Effector memory CD8-positive, alpha-beta T cell (primary cell): ENCODE data around the gene CDHR4.
"Not testable (repeated sequence)": the region's sequence is repeated elsewhere in the genome, so short reads cannot be mapped to it uniquely, and the experiment has no call there.

ENCODE experiments used
- ATAC-seq: fragments of 150-1000 bp; cut with Tn5 transposase; replicated peaks from 2 replicates; pipeline ENCODE4 v1.10.0; 2021; ENCODE audit warnings: mild to moderate bottlenecking, moderate library complexity
- DNase-seq, 3 experiments: peaks; one replicate each; pipeline ENCODE4 v3.0.0; 2021
- H3K27ac Mint-ChIP-seq, 2 donors: one replicate each; pipeline ENCODE4 v1.8.0; 2022; ENCODE audit warnings: mild to moderate bottlenecking in 2 of 2, mixed read lengths in 2 of 2, moderate library complexity in 2 of 2
- H3K27me3 Mint-ChIP-seq, 2 donors: one replicate each; pipeline ENCODE4 v1.8.0; 2022; ENCODE audit warnings: mixed read lengths in 2 of 2
- H3K36me3 Mint-ChIP-seq: one replicate; pipeline ENCODE4 v1.8.0; 2022; ENCODE audit warnings: mild to moderate bottlenecking, moderate library complexity, mixed read lengths; ENCODE audit not compliant: insufficient read depth
- H3K4me1 Mint-ChIP-seq, 2 donors: one replicate each; pipeline ENCODE4 v1.8.0; 2022; ENCODE audit warnings: low read depth in 2 of 2, mixed read lengths in 2 of 2
- H3K4me3 Mint-ChIP-seq, 2 donors: one replicate each; pipeline ENCODE4 v1.8.0; 2022; ENCODE audit warnings: mild to moderate bottlenecking in 2 of 2, mixed read lengths in 2 of 2, moderate library complexity in 2 of 2
- H3K9me3 Mint-ChIP-seq, 2 donors: one replicate each; pipeline ENCODE4 v1.8.0; 2022; ENCODE audit warnings: mixed read lengths in 2 of 2

Gene CDHR4

GRCh38 chr3:49793486-49794085 lies 6.1 kb downstream of the CDHR4 start:
- DNase-seq = no peak
- peaks cover 0 to 5% of the 10 kb centered on the region in 2 donors for H3K4me1 Mint-ChIP-seq
- H3K27me3 Mint-ChIP-seq = no peaks in the 10 kb centered on the region
- H3K36me3 Mint-ChIP-seq = peaks cover 10% of the 10 kb centered on the region
- H3K4me3 Mint-ChIP-seq = no peak overlapping the region
- H3K9me3 Mint-ChIP-seq = no peaks in the 10 kb centered on the region
- ATAC-seq = no peak
- H3K27ac Mint-ChIP-seq = peak overlapping the region in 1 of 2 donors; percentile 20

- DNase-seq (no peak), ATAC-seq (no peak)
- no peak overlapping the region for H3K27ac Mint-ChIP-seq
- H3K4me1 Mint-ChIP-seq = peaks cover 0 to 5% of the 10 kb centered on the region in 2 donors
- no peaks in the 10 kb centered on the region for H3K9me3 Mint-ChIP-seq
- H3K4me3 Mint-ChIP-seq = no peak overlapping the region
- H3K36me3 Mint-ChIP-seq = peaks cover 10% of the 10 kb centered on the region
- no peaks in the 10 kb centered on the region for H3K27me3 Mint-ChIP-seq
Observed at GRCh38 chr3:49792371-49793150, 7.1 kb downstream of the CDHR4 start.

DNA sequence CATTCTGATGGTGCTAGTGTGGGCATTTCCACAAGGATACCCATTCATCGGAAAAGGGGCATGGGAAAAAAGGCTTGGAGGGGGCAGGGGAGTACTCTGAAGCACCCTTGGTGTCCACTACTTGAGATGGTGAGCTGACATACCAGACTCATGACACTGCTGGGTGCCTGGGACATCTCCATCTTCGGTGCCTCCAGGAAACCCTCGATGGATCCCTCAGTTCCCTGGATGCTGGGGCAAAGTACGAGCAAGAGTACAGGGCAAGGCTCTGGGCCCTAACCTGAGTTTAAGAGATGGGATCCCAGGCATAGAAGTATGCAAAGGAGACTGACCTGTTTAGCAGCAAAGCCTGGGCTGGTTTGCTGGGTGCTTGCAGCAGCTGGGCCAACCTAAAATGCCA lies 8.1 kb downstream of the CDHR4 start:
- Mint-ChIP-seq H3K36me3 (peaks cover 12% of the 10 kb centered on the region), H3K27ac (no peak overlapping the region), H3K9me3 (no peaks in the 10 kb centered on the region), H3K4me1 (peaks cover 6 to 13% of the 10 kb centered on the region in 2 donors), H3K4me3 (no peak overlapping the region), H3K27me3 (no peaks in the 10 kb centered on the region)
- DNase-seq (no peak), ATAC-seq (no peak)

DNA sequence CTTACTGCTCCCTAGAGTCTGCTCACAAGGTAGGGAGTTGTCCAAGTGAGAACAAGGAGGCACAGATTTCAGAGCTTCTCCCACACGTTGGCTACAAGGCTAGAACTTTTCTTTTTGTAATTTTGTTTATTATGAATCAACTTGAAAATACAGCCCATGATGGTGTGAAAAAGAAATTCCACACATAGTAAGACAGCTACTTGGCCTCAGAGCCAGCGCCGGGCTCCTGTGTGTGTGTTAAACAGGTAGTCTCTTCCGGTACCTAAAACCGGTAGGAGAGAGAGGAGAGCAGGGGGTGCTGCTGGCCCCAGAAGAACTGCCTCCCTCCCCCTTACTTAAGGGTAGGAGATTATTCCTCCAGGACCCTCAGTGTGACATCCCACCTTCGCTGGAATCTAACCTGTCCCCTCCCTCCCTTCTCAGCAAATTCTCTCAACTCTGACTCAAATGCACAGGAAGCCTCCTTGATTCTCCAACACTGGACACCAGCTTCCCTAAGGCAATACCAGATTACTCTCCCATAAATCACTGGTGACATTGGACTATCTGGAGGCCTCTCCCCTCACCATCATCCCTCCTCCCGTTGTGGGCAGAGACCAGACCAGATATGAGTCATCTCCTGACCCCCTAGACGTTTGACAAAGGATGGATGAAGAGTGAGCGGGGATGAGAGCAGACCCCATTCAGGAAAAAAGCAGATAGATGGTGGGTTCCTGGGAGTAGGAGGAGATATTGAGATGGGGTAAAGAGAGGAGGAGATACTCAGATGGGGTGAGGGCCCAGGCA lies 8.9 kb downstream of the CDHR4 start:
- Mint-ChIP-seq H3K27ac (peak overlapping the region; percentile 87 to 93), H3K9me3 (no peaks in the 10 kb centered on the region), H3K27me3 (no peaks in the 10 kb centered on the region), H3K4me1 (peaks cover 8 to 14% of the 10 kb centered on the region in 2 donors), H3K4me3 (no peak overlapping the region), H3K36me3 (peaks cover 17% of the 10 kb centered on the region)
- DNase-seq = no peak
- no peak for ATAC-seq

DNA sequence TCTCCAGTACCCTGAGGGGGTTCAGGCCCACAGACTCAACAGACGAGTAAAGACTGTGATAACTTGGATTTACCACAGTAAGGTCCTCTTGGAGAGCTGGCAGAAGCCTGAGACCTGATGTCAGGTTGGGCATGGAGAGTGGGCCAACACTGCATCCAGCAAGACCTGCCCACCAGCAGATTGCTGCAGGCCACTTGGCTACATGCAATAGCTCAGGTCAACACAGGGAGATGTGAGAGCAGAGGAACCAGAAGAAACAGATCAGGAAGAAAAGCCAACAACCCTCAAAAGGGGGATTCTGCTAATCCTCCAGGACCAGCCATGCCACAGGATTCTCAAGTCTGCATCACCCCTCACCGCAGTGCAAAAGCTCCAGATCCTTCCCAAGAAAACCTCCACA lies 11.6 kb downstream of the CDHR4 start:
- no peak for DNase-seq
- no peaks in the 10 kb centered on the region for H3K9me3 Mint-ChIP-seq

DNA sequence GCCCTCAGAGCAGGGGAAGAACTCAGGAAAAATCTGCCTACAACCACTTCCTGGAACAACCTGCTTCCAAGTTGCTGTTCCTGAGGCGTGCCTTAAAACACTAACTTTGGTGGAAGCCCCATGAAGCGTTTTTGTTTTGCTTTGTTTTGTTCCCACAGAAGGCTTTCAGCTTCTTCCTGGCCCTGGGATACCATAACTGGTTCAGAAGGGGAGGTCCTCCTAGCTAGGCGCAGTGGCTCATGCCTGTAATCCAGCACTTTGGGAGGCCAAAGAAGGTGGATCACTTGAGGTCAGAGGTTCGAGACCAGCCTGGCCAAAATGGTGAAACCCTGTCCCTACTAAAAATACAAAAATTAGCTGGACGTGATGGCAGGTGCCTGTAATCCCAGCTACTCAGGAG lies 12.1 kb downstream of the CDHR4 start:
- Mint-ChIP-seq H3K4me1 (peaks cover 14 to 25% of the 10 kb centered on the region in 2 donors), H3K9me3 (no peaks in the 10 kb centered on the region), H3K27me3 (no peaks in the 10 kb centered on the region), H3K27ac (peak overlapping the region; percentile 98 to 99), H3K4me3 (peak overlapping the region; percentile 90 to 91), H3K36me3 (peaks cover 28% of the 10 kb centered on the region)
- DNase-seq (no peak), ATAC-seq (no peak)

More for the DNA sequence above, 11.6 kb downstream of the CDHR4 start:
- H3K27me3 Mint-ChIP-seq = no peaks in the 10 kb centered on the region
- H3K4me3 Mint-ChIP-seq = no peak overlapping the region
- H3K36me3 Mint-ChIP-seq = peaks cover 28% of the 10 kb centered on the region
- H3K4me1 Mint-ChIP-seq = peaks cover 14 to 25% of the 10 kb centered on the region in 2 donors
- no peak overlapping the region for H3K27ac Mint-ChIP-seq
- ATAC-seq = no peak

DNA sequence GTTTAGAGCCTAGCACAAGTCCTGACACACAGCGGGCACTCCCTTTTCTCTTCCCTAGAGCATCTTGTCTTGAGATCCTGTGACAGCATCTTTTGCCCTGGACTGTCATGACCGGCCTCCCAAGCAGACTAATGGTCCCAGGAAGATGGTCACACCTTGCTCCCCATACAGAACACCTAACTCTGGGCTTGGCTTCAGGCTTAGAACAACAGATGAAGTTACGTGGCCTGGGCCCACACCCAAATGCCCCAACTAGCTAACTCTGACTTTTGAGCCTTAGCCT lies 12.6 kb downstream of the CDHR4 start:
- Mint-ChIP-seq H3K4me1 (peaks cover 18 to 28% of the 10 kb centered on the region in 2 donors), H3K4me3 (peak overlapping the region; percentile 90 to 91), H3K27ac (peak overlapping the region; percentile 98 to 99), H3K27me3 (no peaks in the 10 kb centered on the region), H3K36me3 (peaks cover 28% of the 10 kb centered on the region), H3K9me3 (no peaks in the 10 kb centered on the region)
- no peak for DNase-seq
- ATAC-seq = no peak

DNA sequence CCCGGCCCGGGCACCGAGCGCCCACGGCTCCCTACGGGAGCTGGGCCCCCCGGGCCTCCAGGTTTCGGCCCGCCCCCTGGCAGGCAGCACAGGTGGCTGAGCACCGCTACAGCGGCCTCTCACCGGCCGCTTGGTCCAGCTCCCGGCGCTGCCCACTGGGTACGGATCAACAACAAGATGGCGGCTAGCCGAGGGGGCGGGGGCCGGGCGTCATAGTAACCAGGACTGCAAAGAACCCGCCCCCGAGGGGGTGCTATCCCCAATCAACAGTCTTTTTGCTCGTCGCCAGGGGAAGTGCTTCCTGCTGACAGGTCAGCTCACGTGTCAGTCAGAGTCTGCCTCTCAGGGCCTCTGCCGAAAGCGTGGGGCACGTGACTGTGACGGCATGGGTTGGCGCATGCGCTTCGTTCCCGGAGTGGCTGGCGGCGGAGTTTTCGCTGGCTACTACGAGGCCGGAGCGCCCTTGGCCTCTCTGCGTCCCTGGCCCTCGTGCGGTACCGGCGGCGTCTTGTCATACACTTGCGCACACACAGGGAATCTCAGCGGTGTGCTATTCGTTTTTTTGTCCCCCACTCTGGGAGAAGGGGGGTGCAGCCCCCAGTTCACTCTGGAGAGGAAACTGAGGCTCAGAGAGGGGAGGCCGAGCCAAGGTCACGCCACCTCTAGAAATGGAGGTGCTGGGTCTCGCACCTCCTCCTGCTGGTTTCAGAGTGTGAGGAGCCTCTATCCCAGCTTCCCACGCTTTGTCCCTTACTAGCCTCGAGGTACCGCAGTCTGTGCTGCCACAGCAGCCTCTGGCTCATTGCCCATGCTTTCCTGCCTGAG lies 13.1 kb downstream of the CDHR4 start, which contains the start of gene IP6K1:
TSS of gene IP6K1 (minus strand) at position 186 of the 825 bp plus-strand sequence. CDS start 38,502 bp downstream, outside the sequence.
- H3K27ac Mint-ChIP-seq = peak within 1 kb of the TSS; percentile 98 to 99

DNA sequence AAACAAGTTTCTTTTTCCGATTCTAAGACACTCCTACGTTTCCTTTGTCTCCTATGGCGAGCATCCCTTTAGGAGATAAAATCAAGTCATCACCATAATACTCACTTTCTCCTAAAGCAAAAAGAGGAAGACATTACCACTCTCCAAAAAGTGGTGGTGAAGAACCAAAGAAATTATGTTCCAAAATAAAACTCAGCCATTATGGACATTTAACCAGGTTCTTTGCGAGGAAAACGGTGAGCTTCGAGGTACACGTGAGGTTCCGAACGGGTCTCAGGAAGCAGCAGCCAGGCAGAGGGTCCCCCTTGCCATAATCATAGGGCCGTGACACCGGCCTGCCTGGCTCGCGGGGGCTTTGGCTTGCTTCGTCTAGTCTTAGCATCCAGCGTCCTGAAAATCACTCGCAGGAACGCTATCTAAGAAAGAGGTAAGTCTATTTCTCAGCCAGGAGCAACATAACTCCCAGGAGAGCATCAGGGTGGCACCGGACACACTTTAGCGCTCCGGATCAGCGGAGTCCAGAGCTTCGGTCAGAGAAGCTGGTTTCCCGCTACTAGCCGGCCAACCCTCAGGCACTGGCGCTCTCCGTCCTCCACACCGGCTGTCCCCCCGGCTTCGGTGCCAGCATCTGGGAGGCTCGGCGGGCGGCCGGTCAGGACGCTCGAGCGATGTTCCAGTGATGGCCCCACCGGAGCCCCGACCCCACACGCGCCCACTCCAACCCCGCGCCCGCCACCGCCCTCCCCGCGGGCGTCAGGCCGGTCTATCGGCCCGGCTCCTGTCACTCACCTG lies 13.9 kb downstream of the CDHR4 start:
- ATAC-seq (peak; percentile 39), DNase-seq (peak in 2 of 3 experiments; percentile 15 to 30)
- no peaks in the 10 kb centered on the region for H3K27me3 Mint-ChIP-seq
- peak overlapping the region; percentile 98 to 99 for H3K27ac Mint-ChIP-seq
- H3K36me3 Mint-ChIP-seq = peaks cover 33% of the 10 kb centered on the region
- H3K4me1 Mint-ChIP-seq = peaks cover 20 to 36% of the 10 kb centered on the region in 2 donors
- H3K9me3 Mint-ChIP-seq = no peaks in the 10 kb centered on the region
- peak overlapping the region; percentile 90 to 91 for H3K4me3 Mint-ChIP-seq

More for the DNA sequence above, 13.1 kb downstream of the CDHR4 start, which contains the start of gene IP6K1:
- peak; percentile 98 to 99 (median 98) for DNase-seq
- ATAC-seq = peak; percentile 99
- Mint-ChIP-seq H3K9me3 (no peaks in the 10 kb centered on the region), H3K4me3 (peak within 1 kb of the TSS; percentile 90 to 91), H3K36me3 (peaks cover 28% of the 10 kb centered on the region), H3K4me1 (peaks cover 18 to 28% of the 10 kb centered on the region in 2 donors), H3K27me3 (no peaks in the 10 kb centered on the region)

GRCh38 chr3:49782277-49782676 lies 17.4 kb downstream of the CDHR4 start:
- H3K27ac Mint-ChIP-seq, H3K27me3 Mint-ChIP-seq, H3K4me3 Mint-ChIP-seq, H3K9me3 Mint-ChIP-seq, ATAC-seq, DNase-seq: not testable (repeated sequence)
- Mint-ChIP-seq H3K4me1 (peaks cover 31 to 48% of the 10 kb centered on the region in 2 donors), H3K36me3 (peaks cover 47% of the 10 kb centered on the region)

GRCh38 chr3:49781415-49782199 lies 18.1 kb downstream of the CDHR4 start:
- ATAC-seq (no peak), DNase-seq (no peak)
- H3K4me1 Mint-ChIP-seq = peaks cover 29 to 44% of the 10 kb centered on the region in 2 donors
- peaks cover 49% of the 10 kb centered on the region for H3K36me3 Mint-ChIP-seq
- no peak overlapping the region for H3K4me3 Mint-ChIP-seq
- H3K27me3 Mint-ChIP-seq = no peaks in the 10 kb centered on the region
- no peak overlapping the region for H3K27ac Mint-ChIP-seq
- H3K9me3 Mint-ChIP-seq = no peaks in the 10 kb centered on the region

- H3K4me1 Mint-ChIP-seq = peaks cover 27 to 45% of the 10 kb centered on the region in 2 donors
- H3K36me3 Mint-ChIP-seq = peaks cover 47% of the 10 kb centered on the region
- DNase-seq, ATAC-seq, H3K4me3 Mint-ChIP-seq, H3K9me3 Mint-ChIP-seq, H3K27me3 Mint-ChIP-seq, H3K27ac Mint-ChIP-seq: not testable (repeated sequence)
Observed at GRCh38 chr3:49780975-49781365, 18.7 kb downstream of the CDHR4 start.
